ENCODE measurements around the gene SPSB1. TPM values are rescaled to one million over a fixed set of nuclear protein-coding genes. Genes with fewer than 3 reads are reported as not detected.

Gene SPSB1
- total and polyA plus RNA-seq, 10 of the 15 experiments (the other 5 are each of a cell fraction or from before 2014, with no cell fraction given) = 0.02 to 2.0 (median 0.90) TPM; not detected in 1

GRCh38 chr1:9286556-9286955, 6.1 kb upstream of the SPSB1 start (continued):
- TF ChIP-seq ZBTB11 (CRISPR knock-in tag; IDR thresholded peaks at IDR 0.05) (no peak), NR2C1 (IDR thresholded peaks at IDR 0.05) (no peak), CREM (IDR thresholded peaks at IDR 0.05; ENCODE audit: low read depth) (no peak), YBX1 (IDR thresholded peaks at IDR 0.05) (no peak), POU2F2 (IDR thresholded peaks at IDR 0.05; ENCODE audit: borderline replicate concordance, low read depth, low read length) (no peak)

- Histone ChIP-seq H4K20me1 (ENCODE audit: control insufficient read depth, insufficient read depth) (no peaks in the 10 kb centered on the region), H2AFZ (ENCODE audit: control insufficient read depth, low read depth, low read length) (no peak overlapping the region), H3K4me3 (no peak overlapping the region), H3K27ac (ENCODE audit: control insufficient read depth, insufficient read depth) (no peak overlapping the region), H3K36me3 (ENCODE audit: control insufficient read depth in 2 of 2, insufficient read depth in 2 of 2, low read length in 1 of 2) (no peaks in the 10 kb centered on the region), H3K4me1 (ENCODE audit: control insufficient read depth, insufficient read depth, low read length) (peaks cover 5% of the 10 kb centered on the region; the same call in 1 of the 2 replicates), H3K79me2 (ENCODE audit: control insufficient read depth, insufficient read depth, low read length) (no peaks in the 10 kb centered on the region), H3K4me2 (ENCODE audit: control insufficient read depth, insufficient read depth) (no peak overlapping the region), H3K27me3 (replicated peaks in 1 of 2; ENCODE audit: control insufficient read depth in 2 of 2, insufficient read depth in 2 of 2, low read length in 1 of 2) (peaks cover 3 to 7% of the 10 kb centered on the region in 2 experiments; a peak in 2 of 4 replicates), H3K9ac (ENCODE audit: control insufficient read depth, insufficient read depth, low read length) (no peak overlapping the region), H3K9me3 (replicated peaks; ENCODE audit: control insufficient read depth, insufficient read depth, low read length) (no peaks in the 10 kb centered on the region; the same call in 2 of the 3 replicates)
- ChIA-PET CTCF (interaction anchor here (0.6 to 5.9 kb wide), 37 partner anchors 9 to 1347 kb away, joined by 3 to 183 read pairs (median 4); partner anchors contain the start of gene H6PD), RAD21 (ENCODE audit: unreplicated experiment) (interaction anchor here (0.5 to 4.1 kb wide), 23 partner anchors 10 to 205 kb away, joined by 3 to 100 read pairs (median 4); no protein-coding TSS in a partner anchor), POLR2A (no interaction called here), SMC1A (ENCODE audit: uncharacterized antibody, unreplicated experiment) (interaction anchor here (0.6 to 5.7 kb wide), 23 partner anchors 9 to 284 kb away, joined by 3 to 123 read pairs (median 5); no protein-coding TSS in a partner anchor)
- FAIRE-seq (peak; percentile 95), DNase-seq (ENCODE audit: low read depth, low spot score) (peak; percentile 46), ATAC-seq (peak; percentile 57)
- intact Hi-C loops (cut with micrococcal nuclease; ENCODE audit: unreplicated experiment) = loop anchor here (1.0 to 5.0 kb wide), 3 partner anchors 166 to 283 kb away; no protein-coding TSS in a partner anchor
- WGBS (ENCODE audit: insufficient coverage, insufficient replicate concordance, low lambda C conversion rate, missing lambda C conversion rate) = 10% methylated on average over 6 of the region's 6 CpGs
- no TSS peak for BruUV-seq (replicated peaks)
- in situ Hi-C loops (cut with MboI) = loop anchor here (5.0 kb wide), 3 partner anchors 168 to 283 kb away; no protein-coding TSS in a partner anchor
- TF ChIP-seq ZNF274 (IDR thresholded peaks at IDR 0.05; ENCODE audit: insufficient read depth, insufficient read length) (no peak), PBX3 (IDR thresholded peaks at IDR 0.05; ENCODE audit: insufficient replicate concordance, low read depth, low read length) (no peak), HDAC2 (IDR thresholded peaks at IDR 0.05) (no peak), KLF5 (IDR thresholded peaks at IDR 0.05; ENCODE audit: partially characterized antibody) (peak; percentile 53), CBX5 (IDR thresholded peaks at IDR 0.05; ENCODE audit: low read depth) (peak; percentile 90; the same call in 1 of the 2 replicates), IRF4 (IDR thresholded peaks at IDR 0.05; ENCODE audit: low read depth, low read length) (no peak), ATF2 (IDR thresholded peaks at IDR 0.05; ENCODE audit: low read length) (no peak), EZH2 (IDR thresholded peaks at IDR 0.05; ENCODE audit: borderline replicate concordance, control insufficient read depth, low read depth, low read length) (no peak), NBN (IDR thresholded peaks at IDR 0.05) (0 out of 2 replicates have a peak, but pooled peaks have one; percentile 17), ATF7 (IDR thresholded peaks at IDR 0.05; ENCODE audit: low read depth) (0 out of 2 replicates have a peak, but pooled peaks have one; percentile 16), SMARCA5 (IDR thresholded peaks at IDR 0.05) (no peak), YY1 (IDR thresholded peaks at IDR 0.05; ENCODE audit: low read depth, low read length) (peak; percentile 63; the same call in 1 of the 2 replicates), IKZF1 (conservative IDR thresholded peaks at IDR 0.05) (no peak), CREM (IDR thresholded peaks at IDR 0.05; ENCODE audit: low read depth) (no peak), PML (IDR thresholded peaks at IDR 0.05; ENCODE audit: low read length) (no peak)
Measured at GRCh38 chr1:9289090-9289534, 3.6 kb upstream of the SPSB1 start.

Measured in GM12878 (cell line).